Activated CD4-positive, alpha-beta T cell treated with anti-CD3 and anti-CD28 coated beads, Interleukin-2, amount 50 U/mL, for 48 hours (primary cell): ENCODE measurements around the gene MUC6.

Source experiments
- DNase-seq, 2 experiments: peaks; one replicate each; pipeline ENCODE4 v3.0.0-alpha.2; 2020

MUC6 gene

DNA sequence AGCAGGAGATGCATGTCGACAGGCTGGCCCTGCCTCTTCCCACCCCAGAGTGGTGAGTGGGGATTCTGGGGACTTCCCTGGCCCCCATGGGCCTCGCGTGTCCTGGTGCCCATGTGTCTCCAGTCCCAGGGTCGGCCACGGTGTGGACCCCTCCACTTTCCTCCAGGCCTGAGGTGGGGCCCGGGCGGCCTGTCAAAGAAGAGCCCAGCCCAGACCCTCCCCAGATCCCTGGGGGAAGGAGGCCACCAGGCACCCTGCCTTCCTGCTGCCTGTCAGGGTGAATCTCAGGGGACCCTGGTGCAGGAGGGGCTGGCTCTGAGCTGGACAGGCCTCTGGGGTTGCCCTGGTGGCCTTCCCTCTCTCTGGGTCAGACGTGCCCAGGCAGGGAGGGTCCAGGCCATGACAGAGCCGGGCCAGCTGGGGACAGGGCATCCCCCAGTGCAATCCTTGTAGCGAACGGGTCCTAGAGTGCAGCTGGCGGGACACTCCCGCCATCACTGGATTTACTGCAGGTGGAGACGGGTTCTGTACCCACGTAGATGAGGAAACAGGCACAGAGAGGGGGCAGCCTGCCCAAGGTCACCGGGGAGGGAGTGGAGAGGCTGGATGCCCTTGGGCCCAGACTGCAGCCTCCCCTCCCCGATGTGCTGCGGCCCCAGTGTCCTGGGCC is 13.5 kb upstream of the MUC6 start:
- no peak for DNase-seq

DNA sequence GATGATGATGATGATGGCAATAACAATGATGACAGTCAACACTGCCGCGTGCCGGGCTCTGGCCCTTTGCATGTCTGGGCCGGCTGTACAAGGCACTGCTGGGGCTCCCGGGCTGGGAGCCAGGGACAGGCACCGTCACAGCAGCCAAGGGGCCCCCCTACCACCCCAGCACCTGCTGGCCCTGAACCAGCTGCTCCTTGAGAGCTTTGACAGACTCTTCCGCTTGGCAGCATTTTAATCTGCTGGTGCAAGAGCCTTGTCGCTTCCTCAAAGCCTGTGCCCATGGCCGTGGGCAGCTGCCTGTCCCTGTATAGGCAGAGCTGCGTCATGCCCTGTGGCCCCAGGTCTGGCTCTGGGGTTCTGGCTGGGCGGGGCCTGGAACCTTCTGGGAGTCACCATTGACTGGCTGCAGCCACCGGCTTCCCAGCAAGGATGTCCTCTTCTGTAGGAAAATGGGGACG is 12.9 kb upstream of the MUC6 start:
- DNase-seq = no peak

DNA sequence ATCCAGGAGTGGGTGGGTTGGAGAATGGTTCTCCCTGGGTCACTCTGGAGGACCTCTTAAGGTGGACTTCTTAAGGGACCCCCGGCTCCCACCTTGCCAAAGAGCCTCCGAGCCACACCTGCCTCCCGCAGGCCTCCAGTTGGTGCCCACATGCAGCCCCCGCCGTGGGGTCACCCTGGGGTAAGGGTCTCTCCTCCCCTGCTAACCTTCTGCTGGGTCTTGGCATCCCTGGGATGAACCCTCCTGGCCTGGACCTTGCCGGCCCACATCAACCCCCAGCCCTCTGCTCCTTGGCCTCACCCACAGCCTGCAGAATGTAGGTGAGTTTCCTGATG is 12.5 kb upstream of the MUC6 start:
- DNase-seq = no peak

DNA sequence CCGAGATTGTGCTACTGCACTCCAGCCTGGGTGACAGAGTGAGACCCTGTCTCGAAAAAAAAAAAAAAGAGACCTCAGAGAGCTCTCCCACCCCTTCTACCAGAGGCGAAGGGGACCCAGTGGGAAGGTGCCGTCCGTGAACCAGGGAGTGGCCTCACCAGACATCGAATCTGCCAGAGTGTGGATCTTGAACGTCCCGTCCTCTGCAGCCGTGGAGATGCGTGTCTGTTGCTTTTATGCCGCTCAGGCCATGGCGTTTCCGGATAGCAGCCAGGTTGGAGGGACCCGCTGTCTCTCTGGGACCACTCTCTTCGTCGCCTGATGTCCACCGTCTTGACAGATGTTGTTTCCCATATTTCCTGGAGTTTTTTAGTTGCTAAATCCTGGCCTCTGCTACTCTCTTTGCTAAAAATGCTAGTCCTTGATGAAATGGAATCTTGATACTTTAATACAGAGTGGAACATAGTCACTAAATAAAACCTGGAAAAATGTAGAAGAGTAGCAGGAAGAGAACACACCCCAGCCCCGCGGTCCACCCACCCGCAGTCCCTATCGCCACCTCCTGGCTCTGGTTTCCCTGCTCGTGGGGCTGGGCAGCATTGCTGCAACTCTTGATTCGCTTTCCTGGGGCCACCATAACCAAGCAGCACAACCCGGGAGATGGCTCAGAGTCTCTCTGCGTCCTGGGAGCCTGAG is 12.0 kb upstream of the MUC6 start:
- DNase-seq = no peak

DNA sequence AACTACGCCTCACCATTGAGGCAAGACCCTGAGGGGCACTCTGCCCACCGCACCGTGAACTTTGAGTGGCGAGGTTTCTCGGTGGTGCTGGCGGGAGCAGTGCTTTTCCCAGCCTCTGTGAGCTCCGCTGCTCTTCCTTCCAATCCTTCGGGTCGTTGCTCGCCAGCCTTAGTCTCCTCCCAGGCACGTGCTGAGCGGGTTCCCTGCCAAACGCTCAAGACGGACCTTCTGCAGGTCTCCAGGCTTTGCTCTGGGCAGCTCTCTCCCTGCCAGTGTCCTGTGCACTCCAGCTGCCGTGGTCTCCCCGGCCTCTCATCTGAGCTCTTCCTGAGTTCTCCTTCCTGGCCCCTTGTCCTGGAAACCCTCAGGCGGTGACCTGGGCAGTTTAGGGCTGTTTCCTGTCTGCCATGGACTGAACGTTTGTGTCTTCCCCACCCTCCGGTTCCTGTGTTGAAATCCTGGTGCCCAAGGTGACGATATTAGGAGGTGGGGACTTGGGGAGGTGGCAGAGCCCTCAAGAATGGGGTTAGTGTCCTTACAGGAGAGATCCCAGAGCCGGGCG is 11.2 kb upstream of the MUC6 start:
- DNase-seq = no peak

DNA sequence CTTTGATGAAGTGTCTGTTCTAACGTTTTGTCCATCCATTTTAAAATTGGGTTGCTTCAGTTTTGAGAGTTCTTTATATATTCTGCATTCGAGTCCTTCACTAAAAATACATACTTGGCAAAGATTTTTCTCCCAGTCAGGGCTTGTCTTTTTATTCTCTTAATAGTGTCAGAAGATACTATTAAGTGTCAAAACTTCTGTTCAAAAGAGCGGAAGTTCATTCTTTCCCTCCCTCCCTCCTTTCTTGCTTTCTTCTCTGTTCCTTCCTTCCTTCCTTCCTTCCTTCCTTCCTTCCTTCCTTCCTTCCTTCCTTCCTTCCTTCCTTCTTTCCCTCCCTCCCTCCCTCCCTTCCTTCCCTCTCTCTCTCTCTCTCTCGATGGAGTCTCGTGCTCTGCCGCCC is 7.6 kb upstream of the MUC6 start:
- no peak for DNase-seq

DNA sequence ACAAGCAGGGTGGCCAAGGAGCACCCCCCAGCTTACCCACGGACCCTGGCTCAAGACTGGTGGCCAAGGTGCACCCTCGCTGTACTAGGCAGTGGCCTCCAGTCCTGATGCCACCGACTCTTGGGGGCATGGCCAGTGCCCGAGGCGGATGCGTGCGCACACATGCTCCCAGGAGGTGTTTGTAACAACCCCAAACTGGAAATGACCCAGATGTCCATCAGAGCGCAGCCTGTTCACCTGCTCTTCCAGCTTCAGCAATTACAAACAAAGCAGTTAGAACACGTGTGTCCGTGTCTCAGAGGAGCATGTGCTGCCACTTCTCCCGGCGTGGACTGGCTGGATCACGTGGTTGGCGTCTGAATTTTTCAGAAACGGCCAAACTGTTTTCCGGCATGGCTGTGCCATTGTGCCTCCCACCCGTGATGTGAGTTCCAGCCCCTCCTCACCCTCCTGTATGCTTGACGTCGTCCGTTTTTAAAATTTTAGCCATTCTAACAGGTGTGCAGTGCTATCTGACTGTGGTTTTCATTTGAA is 7.1 kb upstream of the MUC6 start:
- DNase-seq = no peak

DNA sequence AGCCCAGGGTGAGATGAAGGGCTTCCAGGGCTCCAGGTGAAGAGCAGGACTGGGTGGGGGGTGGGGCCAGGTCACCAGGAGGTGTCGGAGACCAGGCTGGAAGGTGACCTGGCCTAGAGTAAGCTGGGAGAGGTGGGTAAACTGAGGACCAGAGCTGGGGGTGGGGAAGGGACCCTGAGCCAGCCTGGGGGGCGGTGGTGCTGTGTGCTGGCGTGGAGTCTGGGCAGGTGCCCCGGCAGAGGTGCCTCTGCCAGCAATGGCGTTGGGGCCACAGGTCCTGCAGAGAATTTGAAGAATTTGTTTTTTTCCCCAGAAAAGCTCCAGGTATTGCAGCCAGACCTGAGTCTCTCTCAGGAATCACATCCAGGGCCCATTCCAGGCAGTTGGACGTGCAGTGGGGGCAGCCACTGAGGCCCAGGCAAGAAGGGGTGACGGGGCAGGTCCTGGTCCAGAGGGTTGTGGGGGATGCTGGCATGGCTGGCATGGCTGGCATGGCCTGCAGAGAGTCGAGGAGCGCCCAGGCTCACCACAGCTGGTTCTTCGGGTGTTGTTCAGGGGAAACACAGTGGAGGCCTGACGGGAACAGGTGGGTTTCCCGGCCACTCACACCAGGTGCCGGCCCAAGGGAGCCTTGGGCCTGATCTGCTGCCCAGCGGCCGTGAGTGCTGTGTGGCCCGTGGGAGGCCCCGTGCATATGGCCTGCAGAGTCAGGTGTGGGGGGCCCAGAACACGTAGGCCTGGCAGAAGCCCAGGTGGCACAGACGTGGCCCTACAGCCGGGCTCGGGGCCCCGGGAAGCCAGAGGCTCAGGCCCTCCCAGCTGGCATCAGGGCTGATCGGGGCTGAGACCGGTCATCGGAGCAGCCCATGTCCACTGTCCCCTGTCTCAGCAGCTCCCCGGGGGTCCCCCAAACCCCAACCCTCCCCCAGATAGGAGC is 6.4 kb upstream of the MUC6 start:
- no peak for DNase-seq

DNA sequence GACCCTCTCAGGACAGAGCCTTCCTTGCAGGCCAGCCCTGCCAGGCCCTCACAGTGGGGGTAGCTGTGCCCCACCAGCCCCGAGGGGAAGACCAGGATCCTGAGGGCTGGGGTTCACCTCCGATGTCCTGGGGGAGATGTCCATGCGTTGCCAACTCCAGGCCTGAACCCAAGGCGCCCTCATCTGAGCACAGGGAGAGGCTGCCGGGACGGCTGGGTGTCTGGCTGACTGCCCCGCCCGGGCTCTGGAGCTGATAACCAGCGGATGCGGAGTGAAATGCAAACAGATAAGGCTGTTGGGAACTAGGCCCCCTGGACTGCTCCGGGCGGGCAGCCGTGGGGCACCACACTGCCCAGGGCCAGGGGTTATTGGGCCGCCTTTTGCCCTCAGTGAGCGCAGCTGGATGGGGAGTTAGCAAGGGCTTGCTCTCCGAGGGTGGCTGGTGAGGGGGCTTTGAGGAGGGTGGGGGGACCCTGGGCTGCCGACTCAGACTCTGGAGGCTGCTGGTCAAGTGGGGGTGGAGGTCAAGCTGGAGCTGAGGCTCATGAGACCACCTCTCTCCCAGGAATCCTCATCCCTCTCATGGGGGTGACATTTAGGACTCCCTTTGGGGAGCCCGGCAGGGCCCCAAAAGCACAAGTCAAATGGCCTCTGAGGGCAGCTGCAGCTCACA is 5.6 kb upstream of the MUC6 start:
- DNase-seq = no peak

DNA sequence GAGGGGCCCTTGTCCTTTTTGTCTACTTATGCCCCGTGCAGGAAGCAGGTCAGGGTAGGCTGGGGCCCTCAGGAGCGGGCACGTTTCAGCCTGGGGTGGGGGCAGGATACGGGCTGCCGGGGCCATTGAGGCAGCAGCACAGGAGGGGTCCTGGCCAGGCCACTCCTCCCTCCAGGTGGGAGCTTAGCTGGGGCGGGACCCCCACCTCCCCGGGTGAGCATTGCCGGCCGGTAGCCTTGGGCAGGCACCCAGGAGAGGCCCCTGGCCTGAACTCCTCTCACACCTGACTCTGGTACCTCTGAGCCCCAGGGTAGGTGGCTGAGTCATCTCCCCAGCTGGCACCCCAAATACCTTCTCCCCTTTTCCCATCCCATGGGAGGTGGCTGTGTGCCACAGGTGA is 5.0 kb upstream of the MUC6 start:
- no peak for DNase-seq

DNA sequence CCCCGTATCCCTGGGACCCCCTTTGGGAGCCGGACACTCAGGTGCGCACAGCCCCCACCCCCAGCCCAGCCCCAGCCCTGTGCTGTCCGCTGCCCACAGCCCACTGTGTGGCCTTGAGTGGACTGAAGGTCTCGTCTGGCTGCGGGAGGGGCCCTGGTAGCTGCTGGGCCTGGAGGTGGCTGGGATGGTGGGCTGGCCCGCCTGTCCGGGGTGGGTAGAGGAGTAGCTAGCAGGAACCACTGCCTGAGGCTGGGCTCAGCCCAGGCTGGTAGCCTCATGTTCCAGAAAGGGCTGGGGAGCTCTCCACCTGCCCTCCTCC is 4.6 kb upstream of the MUC6 start:
- DNase-seq = no peak

DNA sequence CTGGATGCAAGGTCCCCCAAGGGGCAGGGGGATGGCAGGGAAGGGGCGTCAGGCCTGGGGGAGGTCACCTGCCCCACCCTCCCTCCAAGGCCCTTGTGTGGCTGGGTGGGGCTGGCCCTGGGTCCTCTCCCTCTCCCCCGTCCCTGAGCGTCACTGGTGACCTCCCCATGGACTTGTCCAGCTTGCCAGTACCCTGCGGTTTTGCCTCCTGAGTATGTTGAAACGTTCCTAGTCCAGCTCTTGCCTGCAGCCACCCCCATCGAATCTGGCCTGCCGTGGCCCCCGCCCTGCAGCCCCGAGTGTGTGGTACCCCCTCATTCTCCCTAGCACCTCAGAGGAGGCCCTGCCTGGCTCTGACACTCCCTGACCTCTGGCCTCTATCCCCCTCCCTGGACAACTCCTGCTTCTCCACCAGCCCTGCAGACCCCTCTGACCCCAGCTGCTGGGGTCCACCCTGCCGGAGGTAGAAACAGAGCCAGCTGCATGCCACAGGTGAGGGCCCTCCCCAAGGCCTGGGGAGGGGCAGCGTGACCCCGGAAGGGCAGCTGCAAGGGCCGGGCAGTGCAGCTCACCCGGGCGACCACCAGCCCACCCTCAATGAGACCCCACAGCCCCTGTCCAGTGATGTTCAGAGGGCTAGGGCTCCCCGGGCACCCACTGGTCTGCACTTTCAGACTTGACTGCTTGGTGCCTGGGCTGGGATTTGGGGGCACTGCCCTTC is 4.1 kb upstream of the MUC6 start:
- no peak for DNase-seq

DNA sequence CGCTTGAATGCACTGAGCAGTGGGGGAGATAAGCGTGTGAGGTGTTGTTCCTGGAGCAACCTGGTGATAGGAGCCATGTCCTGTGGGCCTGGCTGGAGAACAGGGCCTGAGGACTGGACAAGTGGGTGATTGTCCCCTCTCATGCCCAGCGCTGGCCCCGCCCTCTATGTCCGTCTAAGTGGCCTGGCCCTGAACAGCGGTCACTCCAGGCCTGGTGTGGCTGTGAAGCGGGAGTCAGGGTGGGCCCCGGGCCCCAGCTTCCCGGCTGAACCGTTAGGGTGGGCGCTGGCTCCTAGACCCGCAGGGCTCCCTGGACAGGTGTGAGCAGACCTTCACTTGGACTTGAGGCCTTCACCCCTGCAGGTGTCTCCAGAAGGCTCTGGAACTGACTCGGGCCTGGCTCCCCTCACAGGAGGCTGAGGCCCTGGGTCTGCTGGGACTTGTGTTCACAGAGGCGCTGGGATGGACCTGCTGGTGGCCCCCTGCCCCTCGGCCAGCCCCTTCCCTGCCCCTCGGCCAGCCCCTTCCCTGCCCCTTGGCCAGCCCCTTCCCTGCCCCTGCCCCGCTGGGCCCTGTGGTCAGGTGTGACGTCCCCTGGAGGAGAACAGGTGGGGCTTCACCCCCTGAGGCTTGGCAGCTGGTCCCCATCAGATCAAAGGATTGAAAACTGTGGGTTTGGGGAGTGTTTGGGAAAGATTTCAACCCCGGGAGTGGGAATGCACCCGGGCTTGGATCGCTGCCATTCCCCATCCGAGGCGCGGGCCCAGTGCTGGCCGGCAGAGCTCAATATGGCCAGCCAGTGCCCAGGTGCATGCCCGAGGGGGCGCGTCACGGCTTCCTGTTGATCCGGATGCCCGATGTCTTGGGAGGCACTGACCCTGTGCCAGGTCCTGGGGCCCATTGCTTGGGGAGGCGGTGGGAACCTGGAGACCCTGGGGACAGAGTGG is 3.2 kb upstream of the MUC6 start:
- DNase-seq = no peak

DNA sequence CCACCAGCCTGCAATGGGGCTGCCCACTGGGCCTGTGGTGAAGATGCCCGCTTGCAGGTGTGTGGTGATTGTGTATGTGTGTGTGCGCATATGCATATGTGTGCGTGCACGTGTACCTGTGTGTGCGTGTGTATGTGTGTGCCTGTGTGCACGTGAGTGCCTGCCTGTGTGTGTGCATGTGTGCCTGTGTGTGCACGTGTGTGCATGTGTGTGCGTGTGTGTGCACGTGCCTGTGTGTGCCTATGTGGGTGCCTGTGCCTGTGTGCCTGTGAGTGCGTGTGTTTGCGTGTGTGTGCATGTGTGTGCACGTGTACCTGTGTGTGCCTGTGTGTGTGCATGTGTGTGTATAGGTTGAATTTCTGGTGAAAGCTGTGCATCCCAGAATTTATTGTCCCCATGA is 2.4 kb upstream of the MUC6 start:
- no peak for DNase-seq

DNA sequence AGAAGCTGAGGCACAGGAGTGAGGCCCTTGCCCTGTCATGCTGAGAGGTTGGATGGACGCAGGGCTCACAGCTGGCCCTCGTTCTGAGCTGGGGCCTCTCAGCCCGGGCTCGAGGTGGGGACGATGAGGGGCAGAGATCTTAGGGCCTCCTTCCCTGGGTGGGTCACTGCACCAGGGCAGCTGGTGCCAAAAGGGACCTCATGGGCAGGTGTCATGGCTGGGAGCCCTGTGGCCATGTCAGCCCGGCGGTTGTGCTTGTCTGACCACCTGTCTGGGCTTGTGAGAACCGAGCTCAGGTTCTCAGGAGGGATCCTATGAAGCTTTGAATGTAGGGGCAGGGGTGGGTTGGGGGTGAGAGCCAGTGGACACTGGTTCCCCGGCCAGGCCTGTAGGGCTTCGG is 1.8 kb upstream of the MUC6 start:
- DNase-seq = no peak

DNA sequence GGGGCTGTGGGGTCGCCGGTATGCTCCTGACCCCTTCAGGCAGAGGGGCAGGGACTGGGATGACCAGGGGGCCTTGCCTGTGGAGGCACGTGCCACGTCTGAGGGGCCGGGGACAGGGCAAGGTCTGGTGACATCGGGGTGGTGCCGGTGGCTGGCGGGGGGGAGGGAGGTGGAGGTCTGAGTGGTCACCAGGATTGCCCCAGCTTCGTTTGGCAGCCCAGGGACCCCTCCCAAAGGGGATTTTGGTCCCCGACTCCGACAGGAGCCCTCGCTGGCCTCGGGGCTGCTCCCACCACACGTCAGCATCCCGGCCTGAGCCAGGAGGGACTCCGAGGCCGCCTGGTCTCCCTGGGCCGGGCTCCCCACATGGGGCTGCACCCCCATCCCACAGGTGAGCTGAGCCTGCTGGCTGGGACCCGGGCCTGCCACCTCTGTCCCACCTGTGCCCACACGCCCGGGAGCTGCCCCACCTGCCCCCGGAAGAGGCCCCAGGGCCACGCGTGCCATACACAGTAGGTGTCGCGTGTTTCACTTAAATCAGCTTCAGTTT is 1.1 kb upstream of the MUC6 start:
- no peak for DNase-seq

DNA sequence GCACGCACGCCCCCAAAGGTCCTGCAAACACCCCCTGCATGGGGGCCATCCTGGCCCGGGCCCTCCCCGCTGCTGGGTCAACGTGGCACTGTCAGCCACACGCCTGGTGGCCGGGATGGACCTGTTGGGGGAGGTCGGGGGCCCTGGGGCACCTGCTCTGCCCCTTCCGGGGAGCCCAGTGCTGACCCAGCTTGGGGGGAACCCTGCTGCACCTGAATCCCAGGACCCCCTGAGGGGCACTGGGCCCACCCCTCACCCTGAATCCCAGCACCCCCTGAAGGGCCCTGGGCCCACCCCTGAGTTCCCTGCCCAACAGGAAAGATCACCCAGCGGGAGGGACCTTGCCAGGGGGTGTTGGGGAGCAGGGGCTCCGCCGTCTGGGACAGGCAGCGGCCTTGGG is 413 bp upstream of the MUC6 start:
- DNase-seq = no peak

DNA sequence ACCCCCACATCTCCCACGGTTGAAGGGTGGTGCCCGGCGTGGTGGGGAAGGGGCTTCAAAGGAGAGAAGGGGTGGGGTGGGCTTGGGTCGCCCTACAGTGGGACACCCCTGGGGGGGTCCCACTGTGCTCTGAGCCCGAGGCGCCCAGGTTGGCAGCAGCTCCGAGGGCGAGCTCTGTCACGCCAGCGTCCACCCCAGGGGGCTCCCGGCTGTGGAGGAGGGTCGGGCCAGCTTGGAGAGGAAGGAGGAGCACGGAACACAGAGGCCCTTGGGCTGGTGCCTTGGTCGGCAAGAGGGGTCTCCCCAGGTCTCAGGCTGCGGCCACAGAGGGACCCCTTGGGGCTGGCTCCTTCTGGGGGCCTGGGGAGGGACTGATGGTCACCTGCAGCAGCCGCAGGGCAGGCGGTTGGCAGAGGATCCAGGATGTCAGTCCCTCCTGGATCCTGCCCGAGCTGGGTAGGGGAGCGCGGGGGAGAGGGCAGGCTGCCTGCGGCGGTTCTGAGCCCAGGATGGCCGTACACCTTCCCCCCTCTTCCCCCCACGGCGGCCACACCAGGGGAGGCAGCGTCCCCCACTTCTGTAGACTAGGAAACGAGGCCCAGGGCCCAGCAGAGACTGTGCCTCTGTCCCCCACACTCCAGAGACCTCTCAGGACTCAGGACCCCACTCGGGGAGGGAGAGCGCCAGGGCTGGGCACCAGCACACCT is 788 bp downstream of the MUC6 start:
- no peak for DNase-seq

DNA sequence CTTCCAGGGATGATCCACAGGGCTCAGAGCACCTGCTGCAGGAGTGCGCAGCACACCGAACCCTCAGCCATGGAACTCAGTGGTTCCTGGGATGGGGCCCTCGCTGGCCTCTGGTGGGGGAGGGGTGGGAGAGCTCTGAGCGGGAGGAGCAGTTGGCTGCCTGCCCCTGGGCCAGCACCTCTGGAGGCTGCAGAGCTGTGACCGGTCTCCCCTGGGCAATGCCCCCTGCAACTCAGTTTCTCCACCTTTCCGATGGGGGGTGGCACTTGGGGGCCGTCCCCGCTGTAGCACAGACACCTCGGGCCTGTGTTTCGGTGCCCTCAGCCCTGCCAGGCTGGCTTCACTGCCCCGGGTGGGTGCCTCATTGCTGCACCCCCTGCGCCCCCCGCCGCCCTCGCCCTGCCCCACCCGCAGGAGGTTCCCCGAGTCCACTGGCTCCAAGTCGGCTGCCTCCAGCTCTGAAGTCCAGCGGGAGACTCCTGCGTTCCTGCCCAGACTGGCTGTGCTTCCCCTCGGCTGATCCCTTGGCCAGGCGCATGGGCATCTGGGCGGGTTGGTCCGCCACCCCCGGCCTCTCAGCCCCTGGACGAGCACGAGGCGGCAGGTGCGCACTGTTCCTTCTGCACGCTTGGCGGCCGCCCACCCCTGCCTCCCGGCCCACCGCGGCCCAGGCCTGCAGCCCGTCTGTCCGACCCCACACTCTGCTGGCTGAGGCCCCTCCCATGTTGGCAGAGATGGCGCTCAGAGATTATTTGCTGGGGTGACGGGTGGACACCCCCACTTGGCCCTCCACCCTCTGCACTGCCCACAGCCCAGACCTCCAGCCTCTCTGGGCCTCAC is 1.8 kb downstream of the MUC6 start:
- DNase-seq = no peak
